Neural cell (in vitro differentiated cells): ENCODE results near the gene BMPR1A. TPM values are rescaled to one million over a fixed set of nuclear protein-coding genes. Genes with fewer than 3 reads are reported as not detected.

Experiments used
- H2AFZ ChIP-seq: fragments of 200-600, 300-800 bp; sonication (generic), shearing (Covaris generic); 2 replicates; pipeline ENCODE4 v1.6.0; 2014; ENCODE audit warnings: low read depth, mild to moderate bottlenecking, antibody characterized with exemption, low read length, moderate library complexity
- H3F3A ChIP-seq: fragments of 200-600 bp; shearing (Covaris generic); 2 replicates; pipeline ENCODE4 v1.6.1; 2016; ENCODE audit warnings: mild to moderate bottlenecking, moderate library complexity, mixed read lengths, antibody characterized with exemption, low read length; ENCODE audit not compliant: insufficient read depth, poor library complexity, severe bottlenecking
- H3K27ac ChIP-seq: fragments of 200-600, 300-800 bp; sonication (generic), shearing (Covaris generic); 2 replicates; pipeline ENCODE4 v1.5.1; 2014; ENCODE audit warnings: mild to moderate bottlenecking, low read length, moderate library complexity
- H3K27me3 ChIP-seq: fragments of 300-800, 200-600 bp; sonication (generic), shearing (Covaris generic); 2 replicates; pipeline ENCODE4 v1.6.0; 2014; ENCODE audit warnings: mild to moderate bottlenecking, low read depth, low read length, moderate library complexity; ENCODE audit not compliant: insufficient read depth
- H3K36me3 ChIP-seq: fragments of 300-800, 200-600 bp; sonication (generic), shearing (Covaris generic); 2 replicates; pipeline ENCODE4 v1.5.1; 2014; ENCODE audit warnings: mild to moderate bottlenecking, antibody characterized with exemption, low read length, moderate library complexity; ENCODE audit not compliant: insufficient read depth
- H3K4me2 ChIP-seq: fragments of 300-800, 200-600 bp; sonication (generic), shearing (Covaris generic); 2 replicates; pipeline ENCODE4 v1.6.0; 2014; ENCODE audit warnings: mild to moderate bottlenecking, low read length
- H3K4me3 ChIP-seq: fragments of 300-800, 200-600 bp; sonication (generic), shearing (Covaris generic); 2 replicates; pipeline ENCODE4 v1.5.1; 2014; ENCODE audit warnings: mild to moderate bottlenecking, low read length, moderate library complexity
- H3K79me2 ChIP-seq: fragments of 200-600 bp; shearing (Covaris generic); replicated peaks from 2 replicates; pipeline ENCODE4 v1.6.0; 2014; ENCODE audit warnings: mild to moderate bottlenecking, low read length, moderate library complexity; ENCODE audit not compliant: insufficient read depth
- H3K9ac ChIP-seq: fragments of 300-800, 200-600 bp; sonication (generic), shearing (Covaris generic); 2 replicates; pipeline ENCODE4 v1.6.1; 2016; ENCODE audit warnings: mild to moderate bottlenecking, low read length, mixed read lengths
- H3K9me2 ChIP-seq: fragments of 200-600 bp; shearing (Covaris generic); 2 replicates; pipeline ENCODE4 v1.6.1; 2016; ENCODE audit warnings: mild to moderate bottlenecking, low read length, mixed read lengths; ENCODE audit not compliant: insufficient read depth
- H3K9me3 ChIP-seq: fragments of 200-600, 300-800 bp; sonication (generic), shearing (Covaris generic); 2 replicates; pipeline ENCODE4 v1.6.1; 2016; ENCODE audit warnings: mild to moderate bottlenecking, mixed run types, low read length, moderate library complexity, mixed read lengths
- H4K20me1 ChIP-seq: fragments of 200-600 bp; shearing (Covaris generic); 2 replicates; pipeline ENCODE4 v1.6.1; 2016; ENCODE audit warnings: mild to moderate bottlenecking, mixed run types; ENCODE audit not compliant: insufficient read depth
- EP300 ChIP-seq: fragments of 450-650 bp; conservative IDR thresholded peaks from 2 replicates; pipeline ENCODE4 v1.6.1; 2014; ENCODE audit warnings: antibody characterized with exemption, mild to moderate bottlenecking, moderate library complexity; ENCODE audit not compliant: poor library complexity, severe bottlenecking
- EZH2 ChIP-seq: fragments of 200-600, 300-800 bp; shearing (Covaris generic), sonication (generic); IDR thresholded peaks from 2 replicates; pipeline ENCODE4 v1.6.1; 2014; ENCODE audit warnings: antibody characterized with exemption, low read length, borderline replicate concordance, mild to moderate bottlenecking; ENCODE audit not compliant: insufficient read depth, poor library complexity, severe bottlenecking
- MXI1 ChIP-seq: fragments of 450-650 bp; conservative IDR thresholded peaks from 2 replicates; pipeline ENCODE4 v1.6.1; 2014; ENCODE audit warnings: antibody characterized with exemption, mild to moderate bottlenecking; ENCODE audit not compliant: poor library complexity, severe bottlenecking
- POLR2AphosphoS5 ChIP-seq: IDR thresholded peaks from 2 replicates; pipeline ENCODE4 v1.6.1; 2012
- RAD21 ChIP-seq: fragments of 450-650 bp; conservative IDR thresholded peaks from 2 replicates; pipeline ENCODE4 v1.6.1; 2014; ENCODE audit warnings: antibody characterized with exemption, mild to moderate bottlenecking, moderate library complexity
- SMC3 ChIP-seq: fragments of 450-650 bp; conservative IDR thresholded peaks from 2 replicates; pipeline ENCODE4 v1.6.1; 2014; ENCODE audit warnings: antibody characterized with exemption, mild to moderate bottlenecking, moderate library complexity; ENCODE audit not compliant: poor library complexity
- TAF1 ChIP-seq: IDR thresholded peaks from 2 replicates; pipeline ENCODE4 v1.6.1; 2012; ENCODE audit warnings: low read depth
- polyA plus RNA-seq: library from polyadenylated mRNA; depleted of rRNA; stranded (reverse); fragments of >200 nt; gene quantifications from 2 replicates; pipeline ENCODE4 v1.2.3, GENCODE V29; 2014
- TF ChIP-seq, protein P1 (sequence below): fragments of 450-650 bp; IDR thresholded peaks from 2 replicates; pipeline ENCODE4 v1.5.1; 2014; ENCODE audit warnings: antibody characterized with exemption, mild to moderate bottlenecking, moderate library complexity; ENCODE audit not compliant: poor library complexity, severe bottlenecking
- TF ChIP-seq, protein P2 (sequence below): IDR thresholded peaks from 2 replicates; pipeline ENCODE4 v1.6.1; 2012; ENCODE audit warnings: borderline replicate concordance

BMPR1A gene
- polyA plus RNA-seq, 1 donor from 2014 or later: 29.9 TPM

DNA sequence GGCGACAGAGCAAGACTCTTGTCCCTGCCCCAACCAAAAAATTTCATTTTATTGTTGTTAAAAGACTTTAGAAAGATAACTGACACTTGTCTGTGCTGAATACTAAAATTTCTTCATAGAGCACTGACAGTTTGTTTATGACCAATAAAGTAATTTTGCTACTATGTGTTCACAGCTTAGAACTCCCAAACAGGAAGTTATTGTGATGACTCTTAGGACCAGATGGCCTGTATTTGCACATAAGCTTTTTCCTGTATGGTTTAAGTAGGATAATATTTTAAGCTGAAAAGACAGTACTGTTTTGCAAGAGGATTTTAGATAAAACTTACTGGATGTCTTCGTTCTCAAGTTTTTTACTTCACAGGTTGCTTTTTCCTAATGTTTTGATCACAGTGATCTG is 120.3 kb downstream of the BMPR1A start:
- Histone ChIP-seq H3K4me2 (no peak overlapping the region), H3F3A (no peaks in the 10 kb centered on the region), H3K9me2 (no peaks in the 10 kb centered on the region), H3K4me3 (no peak overlapping the region), H3K9ac (no peak overlapping the region), H3K79me2 (no peaks in the 10 kb centered on the region), H2AFZ (no peak overlapping the region), H4K20me1 (no peaks in the 10 kb centered on the region), H3K27me3 (no peaks in the 10 kb centered on the region), H3K9me3 (no peaks in the 10 kb centered on the region), H3K36me3 (no peaks in the 10 kb centered on the region), H3K27ac (no peak overlapping the region)
- TF ChIP-seq, protein P1, sequence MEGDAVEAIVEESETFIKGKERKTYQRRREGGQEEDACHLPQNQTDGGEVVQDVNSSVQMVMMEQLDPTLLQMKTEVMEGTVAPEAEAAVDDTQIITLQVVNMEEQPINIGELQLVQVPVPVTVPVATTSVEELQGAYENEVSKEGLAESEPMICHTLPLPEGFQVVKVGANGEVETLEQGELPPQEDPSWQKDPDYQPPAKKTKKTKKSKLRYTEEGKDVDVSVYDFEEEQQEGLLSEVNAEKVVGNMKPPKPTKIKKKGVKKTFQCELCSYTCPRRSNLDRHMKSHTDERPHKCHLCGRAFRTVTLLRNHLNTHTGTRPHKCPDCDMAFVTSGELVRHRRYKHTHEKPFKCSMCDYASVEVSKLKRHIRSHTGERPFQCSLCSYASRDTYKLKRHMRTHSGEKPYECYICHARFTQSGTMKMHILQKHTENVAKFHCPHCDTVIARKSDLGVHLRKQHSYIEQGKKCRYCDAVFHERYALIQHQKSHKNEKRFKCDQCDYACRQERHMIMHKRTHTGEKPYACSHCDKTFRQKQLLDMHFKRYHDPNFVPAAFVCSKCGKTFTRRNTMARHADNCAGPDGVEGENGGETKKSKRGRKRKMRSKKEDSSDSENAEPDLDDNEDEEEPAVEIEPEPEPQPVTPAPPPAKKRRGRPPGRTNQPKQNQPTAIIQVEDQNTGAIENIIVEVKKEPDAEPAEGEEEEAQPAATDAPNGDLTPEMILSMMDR: no peak
- TF ChIP-seq SMC3 (no peak), MXI1 (no peak), POLR2AphosphoS5 (no peak), TAF1 (no peak), RAD21 (no peak), EP300 (no peak), EZH2 (no peak)
- TF ChIP-seq, protein P2, sequence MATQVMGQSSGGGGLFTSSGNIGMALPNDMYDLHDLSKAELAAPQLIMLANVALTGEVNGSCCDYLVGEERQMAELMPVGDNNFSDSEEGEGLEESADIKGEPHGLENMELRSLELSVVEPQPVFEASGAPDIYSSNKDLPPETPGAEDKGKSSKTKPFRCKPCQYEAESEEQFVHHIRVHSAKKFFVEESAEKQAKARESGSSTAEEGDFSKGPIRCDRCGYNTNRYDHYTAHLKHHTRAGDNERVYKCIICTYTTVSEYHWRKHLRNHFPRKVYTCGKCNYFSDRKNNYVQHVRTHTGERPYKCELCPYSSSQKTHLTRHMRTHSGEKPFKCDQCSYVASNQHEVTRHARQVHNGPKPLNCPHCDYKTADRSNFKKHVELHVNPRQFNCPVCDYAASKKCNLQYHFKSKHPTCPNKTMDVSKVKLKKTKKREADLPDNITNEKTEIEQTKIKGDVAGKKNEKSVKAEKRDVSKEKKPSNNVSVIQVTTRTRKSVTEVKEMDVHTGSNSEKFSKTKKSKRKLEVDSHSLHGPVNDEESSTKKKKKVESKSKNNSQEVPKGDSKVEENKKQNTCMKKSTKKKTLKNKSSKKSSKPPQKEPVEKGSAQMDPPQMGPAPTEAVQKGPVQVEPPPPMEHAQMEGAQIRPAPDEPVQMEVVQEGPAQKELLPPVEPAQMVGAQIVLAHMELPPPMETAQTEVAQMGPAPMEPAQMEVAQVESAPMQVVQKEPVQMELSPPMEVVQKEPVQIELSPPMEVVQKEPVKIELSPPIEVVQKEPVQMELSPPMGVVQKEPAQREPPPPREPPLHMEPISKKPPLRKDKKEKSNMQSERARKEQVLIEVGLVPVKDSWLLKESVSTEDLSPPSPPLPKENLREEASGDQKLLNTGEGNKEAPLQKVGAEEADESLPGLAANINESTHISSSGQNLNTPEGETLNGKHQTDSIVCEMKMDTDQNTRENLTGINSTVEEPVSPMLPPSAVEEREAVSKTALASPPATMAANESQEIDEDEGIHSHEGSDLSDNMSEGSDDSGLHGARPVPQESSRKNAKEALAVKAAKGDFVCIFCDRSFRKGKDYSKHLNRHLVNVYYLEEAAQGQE: no peak

DNA sequence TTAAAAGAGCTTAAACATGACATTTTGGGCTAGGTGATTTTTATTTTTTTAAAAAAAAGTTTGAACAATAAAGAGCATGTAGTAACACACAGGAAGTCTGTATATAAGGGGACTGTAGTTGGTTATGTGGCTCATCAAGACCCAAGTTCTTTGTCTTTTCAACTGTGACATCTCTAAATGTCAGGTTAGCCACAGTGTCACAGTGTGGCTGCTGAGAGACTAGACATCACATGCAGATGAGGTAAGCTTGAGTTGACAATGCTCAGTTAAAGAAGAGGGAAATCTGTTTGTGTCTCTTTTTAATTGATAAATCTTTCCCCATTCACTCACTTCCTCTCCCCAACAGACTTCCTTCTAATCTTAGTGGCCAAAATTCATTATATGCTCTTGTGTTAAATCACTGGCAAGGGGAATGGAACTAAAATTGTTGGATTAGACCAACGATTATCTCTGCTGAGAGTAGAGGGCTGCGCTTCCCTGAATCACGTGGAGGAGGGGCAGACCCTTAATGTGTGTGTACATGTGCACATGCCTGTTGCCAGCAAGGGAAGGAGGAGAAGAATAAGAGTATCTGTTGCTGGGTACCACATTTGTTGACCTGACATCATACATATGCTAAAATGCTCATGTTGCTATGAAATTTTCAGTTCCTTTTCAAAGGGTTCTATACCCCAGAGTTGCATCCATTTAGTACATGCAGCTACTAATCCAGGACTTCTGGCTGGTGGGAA is 122.7 kb downstream of the BMPR1A start:
- no peak overlapping the region for H3K4me3 ChIP-seq
- no peaks in the 10 kb centered on the region for H3K27me3 ChIP-seq
- no peak overlapping the region for H3K27ac ChIP-seq
- TF ChIP-seq TAF1: no peak
- TF ChIP-seq RAD21: no peak
- no peak for TF ChIP-seq SMC3
- no peak for TF ChIP-seq EZH2
- no peak for TF ChIP-seq EP300
- TF ChIP-seq, protein P2: no peak
- TF ChIP-seq POLR2AphosphoS5: no peak
- TF ChIP-seq MXI1: no peak
- TF ChIP-seq, protein P1: no peak
- no peak overlapping the region for H3K4me2 ChIP-seq
- H3K79me2 ChIP-seq: no peaks in the 10 kb centered on the region
- no peaks in the 10 kb centered on the region for H3F3A ChIP-seq
- no peak overlapping the region for H2AFZ ChIP-seq
- no peaks in the 10 kb centered on the region for H3K9me3 ChIP-seq
- H4K20me1 ChIP-seq: no peaks in the 10 kb centered on the region
- H3K36me3 ChIP-seq: no peaks in the 10 kb centered on the region
- no peak overlapping the region for H3K9ac ChIP-seq
- H3K9me2 ChIP-seq: no peaks in the 10 kb centered on the region
